Testis (tissue), 2 donors: ENCODE data around the gene ANTKMT.

Experiments
- POLR2A ChIP-seq: fragments of 450-650 bp; IDR thresholded peaks from one replicate; pipeline ENCODE4 v1.6.1; 2017; ENCODE audit warnings: antibody characterized with exemption, mild to moderate bottlenecking, moderate library complexity
- TF ChIP-seq, protein P1 (sequence below), 3 experiments: fragments of 450-650 bp in 2 of 3; fragments of 200-600 bp in 1 of 3; sonication (generic) in 1 of 3; IDR thresholded peaks; one replicate each; pipeline ENCODE4 v1.5.1; 2016 to 2019; ENCODE audit warnings: antibody characterized with exemption in 3 of 3, mild to moderate bottlenecking in 2 of 3, moderate library complexity in 1 of 3

DNA sequence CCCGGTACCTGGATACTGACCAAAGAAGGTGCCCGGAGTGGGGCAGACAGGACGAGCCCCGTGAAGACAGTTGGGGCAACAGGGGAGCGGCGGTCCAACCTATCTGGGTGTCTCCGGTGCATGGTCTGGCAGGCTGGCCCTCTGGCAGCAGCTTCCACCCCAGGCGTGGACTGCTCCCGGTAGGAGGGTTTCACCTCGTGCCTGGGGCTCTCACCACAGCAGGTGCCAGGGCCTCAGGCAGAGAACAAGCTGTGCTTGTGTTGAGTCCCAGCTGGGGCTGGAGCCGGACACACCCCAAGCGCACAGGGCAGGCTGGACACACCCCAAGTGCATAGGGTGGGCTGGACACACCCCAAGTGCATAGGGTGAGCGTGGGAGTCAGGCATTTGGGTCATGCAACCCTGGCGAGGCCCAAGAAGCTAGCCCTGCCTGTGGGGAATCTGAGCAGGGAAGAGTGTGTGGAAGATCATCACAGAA is 13.8 kb upstream of the ANTKMT start:
- TF ChIP-seq, protein P1, sequence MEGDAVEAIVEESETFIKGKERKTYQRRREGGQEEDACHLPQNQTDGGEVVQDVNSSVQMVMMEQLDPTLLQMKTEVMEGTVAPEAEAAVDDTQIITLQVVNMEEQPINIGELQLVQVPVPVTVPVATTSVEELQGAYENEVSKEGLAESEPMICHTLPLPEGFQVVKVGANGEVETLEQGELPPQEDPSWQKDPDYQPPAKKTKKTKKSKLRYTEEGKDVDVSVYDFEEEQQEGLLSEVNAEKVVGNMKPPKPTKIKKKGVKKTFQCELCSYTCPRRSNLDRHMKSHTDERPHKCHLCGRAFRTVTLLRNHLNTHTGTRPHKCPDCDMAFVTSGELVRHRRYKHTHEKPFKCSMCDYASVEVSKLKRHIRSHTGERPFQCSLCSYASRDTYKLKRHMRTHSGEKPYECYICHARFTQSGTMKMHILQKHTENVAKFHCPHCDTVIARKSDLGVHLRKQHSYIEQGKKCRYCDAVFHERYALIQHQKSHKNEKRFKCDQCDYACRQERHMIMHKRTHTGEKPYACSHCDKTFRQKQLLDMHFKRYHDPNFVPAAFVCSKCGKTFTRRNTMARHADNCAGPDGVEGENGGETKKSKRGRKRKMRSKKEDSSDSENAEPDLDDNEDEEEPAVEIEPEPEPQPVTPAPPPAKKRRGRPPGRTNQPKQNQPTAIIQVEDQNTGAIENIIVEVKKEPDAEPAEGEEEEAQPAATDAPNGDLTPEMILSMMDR (IDR thresholded peaks at IDR 0.05), result no peak
- no peak for TF ChIP-seq POLR2A
